ENCODE data around the gene KCNK4.
A peak's percentile ranks its signal among the peaks of the same experiment; 100 is the strongest.
"Not testable (repeated sequence)": the region's sequence is repeated elsewhere in the genome, so short reads cannot be mapped to it uniquely, and the experiment has no call there.

DNA sequence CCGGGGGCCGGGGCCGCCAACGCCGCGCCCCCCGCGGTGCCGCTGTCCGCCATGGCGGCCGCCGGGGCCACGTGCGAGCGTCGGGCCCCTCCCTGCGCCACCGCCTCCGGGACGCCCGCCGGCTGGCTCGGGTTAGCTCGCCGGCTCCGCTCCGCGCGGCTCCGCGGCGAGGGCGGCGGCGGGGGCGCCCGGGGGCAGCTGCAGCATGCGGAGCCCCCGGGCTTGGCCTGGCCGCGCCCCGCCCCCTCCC lies 44.6 kb upstream of the KCNK4 start:
- TF ChIP-seq CTCF (IDR thresholded peaks at IDR 0.05) = peak in 1 of 12 donors; percentile 10
- TF ChIP-seq POLR2A (IDR thresholded peaks at IDR 0.05) = not testable (repeated sequence)
